ENCODE measurements around the gene NELL1.
"Not testable (repeated sequence)": the region's sequence is repeated elsewhere in the genome, so short reads cannot be mapped to it uniquely, and the experiment has no call there.

NELL1 gene

DNA sequence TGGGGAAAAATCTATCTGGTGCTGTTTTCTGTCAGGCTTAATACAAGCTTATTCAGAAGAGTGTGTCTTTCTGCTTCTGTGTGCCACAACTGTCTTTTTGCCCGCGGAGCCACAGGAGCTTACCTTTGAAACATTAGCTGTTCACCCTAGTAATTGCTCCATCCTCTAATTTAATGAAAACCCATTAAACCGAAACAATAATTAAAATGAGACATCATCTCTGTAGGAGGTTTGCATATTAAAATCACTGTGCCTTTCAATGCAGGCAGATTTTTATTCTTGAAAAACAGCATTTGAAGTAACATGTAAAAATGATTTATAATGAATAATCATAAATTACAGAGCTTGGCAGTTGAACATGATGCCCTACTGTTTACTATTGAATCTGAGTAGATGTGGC is 102.3 kb downstream of the NELL1 start:
- DNase-seq = no peak

DNA sequence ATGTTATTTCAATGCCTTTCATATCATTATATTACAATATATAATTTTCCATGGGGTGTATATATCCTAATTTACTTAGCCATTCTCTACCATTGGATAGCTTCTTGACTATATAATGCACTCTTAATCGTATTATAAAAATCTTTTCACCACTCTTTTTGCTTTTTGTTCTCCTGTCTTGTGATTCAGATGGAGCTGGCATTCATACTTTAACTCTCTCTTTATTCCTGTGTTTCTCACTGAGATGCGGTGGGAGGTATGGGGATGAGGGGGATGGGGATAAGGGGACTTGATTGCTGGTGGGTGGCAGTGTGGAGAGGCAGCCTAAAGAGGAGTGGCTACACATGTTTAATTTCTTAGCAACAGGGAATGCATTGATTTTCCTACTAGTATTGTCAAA is 105.9 kb downstream of the NELL1 start:
- DNase-seq = no peak

DNA sequence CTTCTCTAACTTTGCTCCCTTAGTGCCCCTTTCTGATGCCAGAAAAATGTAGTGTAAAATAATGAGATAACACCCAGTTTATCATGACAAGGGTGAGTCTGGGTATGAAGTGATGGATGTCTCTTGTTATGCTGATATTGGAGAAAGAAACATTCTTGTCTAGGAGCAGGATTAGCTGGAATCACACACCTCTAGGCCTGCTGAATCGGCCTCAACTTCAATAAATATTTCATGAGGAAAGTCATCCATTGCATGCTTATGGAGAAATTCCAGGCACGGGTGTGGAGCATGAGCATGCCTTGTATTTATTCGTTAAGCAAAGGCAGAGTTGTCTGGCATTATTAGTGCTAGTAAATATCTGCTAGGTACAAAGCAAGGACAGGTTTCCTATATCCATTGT is 113.4 kb downstream of the NELL1 start:
- no peak for DNase-seq

DNA sequence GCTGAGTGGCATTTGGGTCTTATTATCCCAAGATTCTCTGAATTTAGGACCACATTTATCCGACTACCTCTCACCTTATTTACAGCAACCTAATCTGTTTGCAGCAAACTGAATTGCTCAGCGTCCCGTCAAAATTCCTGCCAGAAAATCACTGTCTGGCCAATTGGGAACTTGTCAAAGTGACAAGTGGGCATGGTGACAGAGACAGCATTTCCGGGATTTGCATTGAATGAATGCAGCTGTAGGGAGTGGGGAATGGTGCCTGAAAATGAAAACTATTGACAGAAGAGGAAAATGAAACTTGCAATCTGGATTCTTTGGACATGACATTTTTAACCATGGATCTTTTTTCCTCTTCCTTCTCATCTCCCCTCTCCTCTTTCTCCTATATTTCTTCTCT is 113.8 kb downstream of the NELL1 start:
- no peak for DNase-seq

DNA sequence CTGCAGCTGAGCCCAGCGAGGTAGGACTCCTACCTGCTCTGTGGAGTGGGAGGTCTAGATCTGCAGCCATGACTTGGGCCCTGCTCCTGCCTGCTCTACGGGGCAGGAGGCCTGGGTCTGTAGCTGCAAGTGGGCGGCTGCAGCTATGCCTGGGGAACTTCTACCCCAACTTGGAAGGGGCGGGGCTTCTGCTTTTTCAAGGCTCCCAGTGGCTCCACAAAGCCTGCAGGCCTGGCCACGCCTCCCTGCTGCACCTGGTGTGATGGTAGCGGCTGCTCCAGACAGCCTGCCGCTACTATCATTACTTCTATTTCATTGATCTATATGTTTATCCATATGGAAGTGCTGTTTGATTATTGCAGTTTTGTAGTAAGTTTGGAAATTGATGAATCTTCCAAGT is 121.2 kb downstream of the NELL1 start:
- no peak for DNase-seq

DNA sequence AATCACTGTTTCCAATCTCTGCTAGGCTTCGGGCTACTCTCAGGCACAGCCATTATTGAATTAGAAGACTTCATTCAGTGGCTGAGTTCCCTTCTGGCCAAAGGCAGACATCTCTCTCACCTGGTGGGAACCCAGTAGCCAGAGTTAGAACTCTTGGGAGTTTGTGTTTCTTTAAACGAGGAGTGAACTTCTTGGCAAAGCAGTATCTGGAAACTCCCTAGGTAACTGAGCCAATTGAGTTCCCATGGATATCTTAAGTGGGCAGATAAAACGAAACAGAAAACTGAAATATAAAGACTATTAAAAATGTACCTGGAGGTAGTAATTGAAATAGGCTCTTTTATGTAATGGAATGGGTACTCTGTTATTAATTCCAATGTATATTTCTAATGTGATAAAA is 125.6 kb downstream of the NELL1 start:
- DNase-seq = no peak

DNA sequence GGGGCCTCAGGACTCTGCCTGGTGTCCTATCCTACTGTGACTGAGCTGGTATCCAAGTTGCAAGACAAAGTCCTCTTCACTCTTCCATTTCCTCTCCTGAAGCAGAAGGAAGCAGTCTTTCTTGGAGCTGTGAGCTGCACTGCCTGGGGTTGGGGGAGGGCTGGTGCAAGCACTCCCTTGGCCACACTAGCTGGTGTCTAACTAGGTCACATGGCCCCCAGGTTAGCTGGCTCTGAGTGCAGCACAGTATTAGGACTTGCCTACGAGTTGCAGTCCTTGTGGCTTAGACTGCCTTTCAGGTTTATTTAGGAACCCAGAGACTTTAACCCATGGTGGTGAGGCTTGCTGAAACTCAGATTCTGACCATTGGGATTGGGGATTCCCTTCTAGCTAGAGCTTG is 138.9 kb downstream of the NELL1 start:
- DNase-seq = no peak

DNA sequence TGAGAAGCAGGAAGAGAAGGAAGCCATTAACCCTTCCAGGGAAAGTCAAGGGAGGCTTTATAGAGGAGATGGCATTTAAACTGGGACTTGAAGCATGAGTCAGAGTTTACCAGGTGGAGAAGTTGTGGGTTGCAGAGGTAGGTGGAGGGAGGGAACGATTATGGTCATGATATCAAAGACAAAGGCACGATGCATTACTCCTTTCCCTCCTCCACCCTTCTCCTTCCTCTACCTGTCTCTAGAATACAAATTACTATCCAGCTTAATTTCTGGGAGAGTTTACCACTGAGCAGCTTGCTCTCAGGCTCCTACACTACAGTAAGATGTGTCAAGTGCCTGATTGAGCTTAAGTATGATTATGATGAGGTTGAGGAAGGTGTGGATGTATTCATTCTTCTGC is 151.7 kb downstream of the NELL1 start:
- DNase-seq = no peak

DNA sequence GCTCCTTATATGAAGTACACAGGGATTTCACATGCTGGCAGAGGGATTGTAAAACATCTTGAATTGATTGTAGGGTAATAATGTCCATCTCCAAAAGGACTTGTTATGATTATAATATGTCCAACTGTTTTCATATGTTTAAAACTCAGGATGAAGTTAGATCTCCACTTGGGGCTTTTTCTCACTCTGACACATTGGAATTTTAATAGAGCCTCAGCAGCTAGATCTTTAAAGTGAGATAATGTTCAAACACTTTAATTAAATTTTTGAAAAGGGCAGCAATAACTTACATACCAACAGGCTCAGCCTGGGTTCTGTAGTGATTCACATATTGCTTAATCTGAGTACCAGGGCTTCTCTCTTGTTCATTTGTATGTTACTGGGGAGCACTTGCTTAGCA is 152.1 kb downstream of the NELL1 start:
- no peak for DNase-seq

DNA sequence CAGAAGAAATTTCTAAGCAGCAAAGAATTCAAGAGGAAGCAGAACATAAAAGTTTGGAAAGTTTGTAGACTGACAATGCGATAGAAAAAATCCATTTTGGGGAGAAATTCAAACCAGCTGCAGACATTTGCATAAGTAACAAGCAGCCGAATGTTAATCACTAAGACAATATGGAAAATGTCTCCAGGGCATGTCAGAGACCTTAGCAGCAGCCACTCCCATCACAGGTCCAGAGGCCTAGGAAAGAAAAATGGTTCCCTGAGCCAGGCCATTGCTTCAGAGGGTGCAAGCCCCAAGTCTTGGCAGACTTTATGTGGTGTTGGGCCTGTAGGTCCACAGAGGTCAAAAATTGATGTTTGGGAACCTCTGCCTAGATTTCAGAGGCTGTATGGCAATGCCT is 155.4 kb downstream of the NELL1 start:
- no peak for DNase-seq

DNA sequence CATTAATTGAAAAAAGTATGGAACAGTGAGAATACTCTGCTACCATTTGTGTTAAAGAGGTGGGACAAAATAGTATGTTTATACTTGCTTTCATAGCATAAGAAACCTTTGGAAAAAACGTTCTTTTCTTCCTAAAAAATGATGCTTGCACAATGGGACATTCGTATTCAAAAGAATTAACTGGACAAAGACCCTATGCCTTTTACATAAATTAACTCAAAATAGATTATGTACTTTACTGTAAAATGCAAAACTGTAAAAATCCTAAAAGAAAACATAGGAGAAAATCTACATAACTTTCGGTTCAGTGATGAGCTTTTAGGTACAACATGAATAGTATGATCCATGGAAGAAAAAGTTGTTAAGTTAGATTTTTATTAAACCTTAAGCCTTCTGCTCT is 166.2 kb downstream of the NELL1 start:
- DNase-seq = no peak

DNA sequence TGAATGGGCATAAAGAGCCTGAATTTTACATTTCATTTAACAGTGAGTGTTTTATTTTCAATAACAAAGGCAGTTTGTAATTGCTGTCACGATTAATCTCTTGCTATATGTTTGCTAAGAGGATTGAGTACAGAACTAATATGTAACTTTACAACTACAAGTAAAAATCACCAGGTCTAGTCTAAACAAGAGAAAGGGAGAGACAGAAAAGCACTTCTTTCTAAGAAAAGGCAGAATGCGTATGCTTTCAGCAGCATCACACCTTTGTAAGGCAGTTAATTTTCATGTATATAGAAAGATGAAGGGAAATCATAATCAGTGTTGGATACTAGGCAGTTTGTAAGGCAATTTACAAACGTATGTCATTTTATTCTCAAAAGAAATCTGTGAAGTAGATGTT is 169.8 kb downstream of the NELL1 start:
- no peak for DNase-seq

DNA sequence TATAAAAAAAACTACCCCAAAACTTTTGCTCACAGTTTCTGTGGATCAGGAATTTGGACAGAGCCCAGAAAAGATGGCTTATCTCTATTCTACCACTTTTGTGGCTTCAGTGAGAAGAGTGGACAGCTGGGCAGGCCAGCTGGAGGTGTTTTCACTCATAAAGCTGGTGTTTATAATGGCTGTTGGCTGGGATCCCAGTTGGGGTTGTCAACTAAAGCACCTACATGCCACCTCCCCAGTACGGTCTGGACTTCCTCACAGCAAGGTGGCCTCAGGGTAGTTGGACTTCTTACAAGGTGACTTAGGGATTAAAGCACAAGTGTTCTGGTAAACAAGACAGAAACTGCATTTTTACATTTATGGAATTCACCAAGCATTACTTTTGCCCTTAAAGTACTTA is 171.0 kb downstream of the NELL1 start:
- DNase-seq = no peak

DNA sequence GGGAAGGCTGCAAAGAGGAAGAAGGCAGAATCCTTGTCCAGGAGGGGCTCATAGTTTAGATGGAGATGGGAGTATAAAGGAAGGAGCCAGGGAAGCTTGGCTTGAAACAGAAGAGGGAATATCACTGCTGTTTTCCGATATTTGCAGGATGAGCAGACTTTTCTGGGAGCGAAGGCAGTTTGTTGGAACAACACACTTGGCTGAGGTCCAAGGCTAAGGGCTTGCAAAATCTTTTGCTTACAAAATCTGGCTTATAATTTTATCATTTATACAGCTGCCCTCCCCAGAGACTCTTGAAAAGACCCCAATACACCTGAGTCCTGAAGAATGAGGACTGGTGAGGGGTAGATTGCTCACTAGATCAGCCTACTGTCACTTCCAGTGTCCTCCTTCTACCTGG is 174.8 kb downstream of the NELL1 start:
- no peak for DNase-seq

DNA sequence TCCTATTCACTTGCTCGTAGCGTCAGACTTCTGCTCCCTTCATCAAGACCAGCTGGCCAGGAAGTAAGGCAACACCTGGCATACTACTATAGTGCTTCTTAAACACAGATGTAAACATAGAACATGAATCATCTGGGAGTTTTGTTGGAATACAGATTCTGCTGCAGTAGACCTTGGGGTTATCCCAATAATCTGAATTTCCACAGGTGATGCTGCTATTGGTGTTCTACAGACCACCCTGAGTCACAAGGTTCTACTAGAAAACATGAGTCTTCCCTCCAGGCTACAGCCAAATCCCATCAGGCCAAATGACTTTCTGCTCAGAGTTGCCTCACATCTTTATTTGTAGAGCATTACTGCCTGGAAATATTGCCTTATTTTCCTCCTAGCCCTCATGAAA is 175.2 kb downstream of the NELL1 start:
- no peak for DNase-seq

DNA sequence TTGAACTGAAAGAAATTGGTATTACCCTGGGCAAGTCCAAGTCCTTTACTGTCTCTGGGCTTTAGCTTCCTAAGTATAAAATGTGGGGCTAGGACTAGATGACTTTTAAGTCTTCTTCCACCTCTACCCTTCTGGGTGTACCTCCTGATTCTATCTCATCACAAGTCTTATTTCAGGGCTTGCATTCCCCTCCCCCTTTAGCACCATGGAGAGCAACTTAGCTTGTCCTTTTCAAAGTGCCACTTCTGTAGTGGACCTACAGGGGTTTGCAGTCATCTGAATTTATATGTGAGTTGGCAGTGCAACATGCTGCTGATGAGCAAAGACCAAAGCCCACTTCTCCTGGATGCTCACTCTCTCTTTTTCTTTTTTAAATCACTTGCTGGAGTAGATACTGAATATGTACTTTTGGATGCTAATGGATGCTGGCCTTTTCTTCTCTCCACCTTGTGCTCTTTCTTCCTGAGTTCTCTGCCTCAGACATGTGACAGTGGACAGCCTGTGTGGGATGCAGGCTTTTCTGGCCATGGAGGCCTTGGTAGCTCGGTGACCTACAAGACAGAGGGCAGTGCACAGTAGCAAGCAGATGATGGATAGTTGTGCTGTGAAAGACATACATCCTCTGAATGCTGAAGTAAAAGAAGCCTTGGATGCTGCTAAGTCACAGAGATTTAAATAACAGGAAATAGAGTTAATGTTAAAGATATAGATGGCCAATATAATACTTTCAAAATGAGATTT is 185.0 kb downstream of the NELL1 start:
- no peak for DNase-seq

DNA sequence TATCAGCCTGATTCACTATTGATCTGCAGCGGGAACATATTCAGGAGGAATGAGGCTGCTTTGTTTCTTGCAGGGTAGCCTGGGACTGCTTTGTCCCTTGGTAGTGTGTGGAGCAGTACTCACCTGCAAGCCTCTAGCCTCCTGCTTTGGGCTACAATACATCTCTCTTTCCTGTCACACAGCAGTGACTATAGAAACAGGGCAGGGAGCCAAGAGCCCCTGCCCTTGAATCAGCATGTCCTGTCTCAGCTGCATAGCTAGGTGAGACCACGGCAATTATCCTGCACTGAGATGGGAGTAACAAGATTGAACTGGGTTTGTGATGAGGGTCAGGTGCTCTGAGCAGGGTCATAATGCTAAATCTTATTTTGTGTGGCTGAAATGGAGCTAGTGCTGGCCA is 191.9 kb downstream of the NELL1 start:
- no peak for DNase-seq

DNA sequence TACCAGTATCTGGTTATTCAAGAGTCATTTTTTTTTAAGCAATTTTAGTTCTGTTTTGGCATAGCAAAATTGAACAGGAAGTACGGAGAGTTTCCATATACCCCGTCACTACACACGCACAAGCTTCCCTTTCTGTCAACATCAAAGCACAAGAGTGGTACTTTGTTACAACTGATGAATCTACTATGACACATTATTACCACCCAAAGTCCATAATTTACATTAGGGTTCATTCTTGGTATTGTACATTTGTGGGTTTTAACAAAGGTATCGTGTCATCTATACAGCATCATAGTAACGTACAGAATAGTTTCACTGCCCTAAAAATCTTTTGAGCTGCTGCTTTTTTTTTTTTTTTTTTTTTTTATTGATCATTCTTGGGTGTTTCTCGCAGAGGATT is 192.9 kb downstream of the NELL1 start:
- DNase-seq = not testable (repeated sequence)

DNA sequence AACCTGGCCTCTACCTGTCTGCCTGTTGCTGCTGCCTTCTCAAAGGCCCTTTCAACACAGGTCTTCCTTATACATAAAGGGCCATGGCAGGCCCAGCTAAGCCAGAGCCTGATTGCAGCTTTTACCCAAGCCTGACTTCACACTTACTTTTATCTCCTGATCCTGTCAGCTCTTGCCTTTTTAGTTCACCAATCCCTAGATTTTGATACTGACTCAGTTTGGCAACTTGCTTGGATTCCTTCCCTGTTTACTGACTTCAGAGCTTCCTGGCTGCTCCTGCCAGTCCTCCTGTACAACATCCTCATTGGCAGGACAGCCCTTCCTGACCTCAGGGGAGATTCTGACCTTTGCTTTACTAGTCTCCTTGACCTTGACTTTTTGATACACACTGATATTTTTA is 195.2 kb downstream of the NELL1 start:
- DNase-seq = no peak

DNA sequence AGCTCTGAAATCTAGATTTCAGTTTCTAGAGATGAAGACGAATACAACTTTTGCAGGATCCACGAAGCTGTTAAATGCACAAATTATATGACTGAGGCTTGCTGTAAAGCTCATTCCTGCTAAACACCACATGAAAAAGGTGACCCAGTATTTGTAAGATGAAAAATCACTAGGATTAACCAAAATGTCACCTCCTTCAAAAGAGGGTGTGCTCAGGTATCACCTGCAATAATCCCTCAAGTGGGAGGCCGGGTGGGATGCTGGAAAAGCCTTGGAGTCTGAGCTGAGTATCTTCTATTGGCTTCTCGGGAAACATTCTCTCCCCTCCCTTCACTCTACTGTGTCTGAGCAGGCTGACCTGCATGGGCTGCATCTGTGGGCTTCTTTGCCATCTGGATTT is 195.8 kb downstream of the NELL1 start:
- no peak for DNase-seq

DNA sequence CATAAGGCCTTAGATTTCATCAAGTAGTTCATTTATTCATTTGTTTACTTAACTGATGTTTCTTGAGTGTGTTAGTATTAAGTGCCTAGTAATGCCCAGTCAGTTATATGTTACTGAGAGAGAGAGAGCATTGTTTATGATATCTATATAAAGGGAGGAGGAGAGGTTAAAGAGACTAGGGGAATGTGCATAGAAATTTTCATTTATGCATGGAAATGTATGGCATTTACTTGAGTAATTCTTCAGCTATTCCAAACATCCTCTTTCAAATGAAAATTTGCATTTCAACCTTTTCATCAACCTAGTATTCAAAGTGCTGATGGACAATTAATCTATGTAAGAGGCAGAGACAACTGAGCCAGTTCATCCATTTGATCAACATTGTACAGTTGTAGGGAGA is 199.7 kb downstream of the NELL1 start:
- no peak for DNase-seq

DNA sequence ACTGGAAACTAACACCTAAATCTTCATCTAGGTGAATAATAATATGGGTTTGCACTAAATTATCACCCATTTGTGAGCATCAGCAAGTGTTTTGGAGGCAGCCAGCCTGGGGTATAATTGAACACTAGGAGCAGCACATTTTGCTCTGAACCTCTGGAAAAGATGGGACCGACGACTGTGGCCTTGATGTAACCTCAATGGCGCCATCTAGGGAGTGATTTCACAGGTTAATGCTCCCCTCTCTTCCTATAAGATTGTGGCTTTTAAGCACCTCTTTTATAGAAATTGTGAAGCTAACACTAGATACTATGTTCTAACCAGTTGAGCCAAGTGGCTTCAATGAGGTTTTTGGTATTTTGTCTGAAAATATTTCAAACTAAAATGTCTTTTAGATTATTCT is 203.7 kb downstream of the NELL1 start:
- DNase-seq = no peak

DNA sequence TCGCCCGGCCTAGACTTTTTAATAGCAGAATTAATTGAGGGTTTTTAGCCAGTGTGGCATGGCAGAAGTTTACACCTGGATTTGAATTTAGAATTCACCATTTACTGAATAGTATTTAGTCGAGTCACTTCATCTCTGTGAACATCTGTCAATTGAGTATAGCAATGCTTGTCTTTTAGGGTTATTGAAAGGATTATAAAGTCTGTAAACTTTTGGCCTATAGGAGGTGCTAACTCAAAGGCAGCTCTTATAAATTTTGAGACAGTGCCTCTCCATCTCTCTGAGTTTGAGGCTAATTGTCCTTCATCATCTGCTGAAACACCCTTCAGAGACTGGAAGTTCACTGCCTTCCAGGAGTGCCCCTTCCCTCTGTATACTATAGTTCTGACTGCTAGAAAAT is 205.0 kb downstream of the NELL1 start:
- no peak for DNase-seq

DNA sequence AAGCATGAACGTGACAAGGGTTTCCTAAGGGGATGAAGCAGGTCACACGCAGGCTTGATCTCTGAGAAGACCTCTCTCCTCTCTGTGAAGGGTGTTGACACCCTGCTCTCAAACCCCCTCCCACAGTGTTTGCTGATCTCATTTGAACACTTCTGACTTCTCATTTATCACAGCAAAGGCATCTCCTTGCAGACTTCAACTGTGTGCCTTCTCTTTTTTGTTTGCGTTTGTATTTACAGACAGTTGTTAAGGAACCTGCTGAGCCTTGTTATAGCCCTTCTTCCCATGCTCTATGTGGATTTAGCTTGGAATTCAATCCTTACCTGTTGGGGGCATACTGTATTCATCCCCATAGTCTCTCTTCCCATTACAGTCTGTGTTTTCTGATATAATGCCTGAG is 206.5 kb downstream of the NELL1 start:
- no peak for DNase-seq

DNA sequence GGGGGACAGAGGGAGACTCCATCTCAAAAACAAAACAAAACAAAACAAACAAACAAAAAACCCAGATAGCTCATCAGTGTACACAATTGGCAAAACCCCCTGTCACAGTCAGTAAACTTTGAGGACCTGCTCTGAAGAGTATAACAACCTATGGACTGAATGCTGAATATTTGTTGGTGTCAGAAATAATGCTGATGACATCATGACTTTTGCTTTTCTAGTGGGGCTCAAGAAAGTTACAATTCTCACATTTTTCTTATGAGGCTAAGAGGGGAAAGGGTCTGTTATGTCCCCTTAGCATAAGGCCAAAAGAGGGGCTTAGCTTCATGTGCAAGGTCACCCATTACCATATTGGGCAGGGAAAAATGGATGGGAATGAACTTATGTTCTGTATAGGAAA is 207.4 kb downstream of the NELL1 start:
- no peak for DNase-seq

DNA sequence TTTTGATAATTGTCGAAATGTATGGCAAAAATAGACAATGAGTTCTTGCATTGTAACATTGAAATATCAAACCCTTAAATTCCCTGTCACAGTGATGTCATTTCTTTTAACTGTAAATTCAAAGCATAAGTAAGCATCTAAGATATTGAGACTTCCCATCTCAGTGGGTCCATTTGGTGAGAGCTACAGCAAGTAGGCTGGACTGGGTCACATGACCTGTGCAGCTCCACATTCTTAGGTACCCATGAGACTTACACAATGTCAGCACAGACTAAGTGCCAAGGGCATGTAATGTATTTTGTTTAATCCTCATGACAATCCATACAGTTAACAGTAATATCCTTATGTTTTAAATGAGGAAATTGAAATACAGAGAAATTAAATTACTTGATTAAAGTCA is 210.7 kb downstream of the NELL1 start:
- no peak for DNase-seq
